Natural killer cell (primary cell): ENCODE results near the gene ATXN1. TPM values are rescaled to one million over a fixed set of nuclear protein-coding genes. Genes with fewer than 3 reads are reported as not detected.
A peak's percentile ranks its signal among the peaks of the same experiment; 100 is the strongest.

ENCODE experiments used
- ATAC-seq, 3 donors: fragments of 150-1000 bp in 2 of 3; fragments of 200-7000 bp in 1 of 3; cut with Tn5 transposase; 1 replicate in 1 of 3; 2 replicates in 2 of 3; pipeline ENCODE4 v1.10.0; 2021; ENCODE audit warnings: mild to moderate bottlenecking in 2 of 3, moderate library complexity in 2 of 3
- DNase-seq, 2 donors: peaks; one replicate each; pipeline versions ENCODE4 v3.0.0 to v3.0.0-alpha.2; 2013 to 2021; ENCODE audit warnings: mixed read lengths in 1 of 2
- H3K27ac ChIP-seq: one replicate; pipeline ENCODE4 v1.5.1; 2013; ENCODE audit warnings: mild to moderate bottlenecking, low read length
- H3K27me3 ChIP-seq: one replicate; pipeline ENCODE4 v1.6.1; 2013; ENCODE audit warnings: low read length; ENCODE audit not compliant: control insufficient read depth, insufficient read depth
- H3K36me3 ChIP-seq: one replicate; pipeline ENCODE4 v1.6.1; 2013; ENCODE audit warnings: low read length; ENCODE audit not compliant: control insufficient read depth, insufficient read depth
- H3K4me1 ChIP-seq: one replicate; pipeline ENCODE4 v1.6.1; 2013; ENCODE audit warnings: low read length; ENCODE audit not compliant: control insufficient read depth, insufficient read depth
- H3K4me3 ChIP-seq: one replicate; pipeline ENCODE4 v1.5.1; 2013; ENCODE audit warnings: low read length
- H3K9me3 ChIP-seq: one replicate; pipeline ENCODE4 v1.6.1; 2013; ENCODE audit warnings: low read length; ENCODE audit not compliant: control insufficient read depth, insufficient read depth
- H3K27ac Mint-ChIP-seq, 2 donors: one replicate each; pipeline ENCODE4 v1.8.0; 2022; ENCODE audit warnings: mild to moderate bottlenecking in 2 of 2, mixed read lengths in 2 of 2, moderate library complexity in 1 of 2
- H3K27me3 Mint-ChIP-seq, 2 donors: one replicate each; pipeline ENCODE4 v1.8.0; 2022; ENCODE audit warnings: low read depth in 2 of 2, mixed read lengths in 2 of 2
- H3K36me3 Mint-ChIP-seq: one replicate; pipeline ENCODE4 v1.8.0; 2022; ENCODE audit warnings: mixed read lengths
- H3K4me1 Mint-ChIP-seq, 2 donors: one replicate each; pipeline ENCODE4 v1.8.0; 2022; ENCODE audit warnings: mixed read lengths in 2 of 2
- H3K4me3 Mint-ChIP-seq: one replicate; pipeline ENCODE4 v1.8.0; 2022; ENCODE audit warnings: mild to moderate bottlenecking, moderate library complexity, mixed read lengths
- H3K9me3 Mint-ChIP-seq, 2 donors: one replicate each; pipeline ENCODE4 v1.8.0; 2022; ENCODE audit warnings: mixed read lengths in 2 of 2
- CTCF ChIP-seq: fragments of 200-600 bp; IDR thresholded peaks from one replicate; pipeline ENCODE4 v1.8.0; 2022; ENCODE audit warnings: antibody characterized with exemption
- WGBS: methylation state at CpG from one replicate; pipeline ENCODE4 v1.1.7; 2013; ENCODE audit warnings: missing lambda C conversion rate; ENCODE audit not compliant: insufficient coverage; 5-methylcytosine and 5-hydroxymethylcytosine counted together
- intact Hi-C: fragments of 100-400 bp; cut with micrococcal nuclease; formaldehyde crosslinking; loops from one replicate; pipeline ENCODE4 v1.14.2; 2022
- total RNA-seq, 4 donors: library from RNA; stranded (reverse); fragments of 120-200 nt in 1 of 4; gene quantifications; one replicate each; pipeline versions ENCODE4 v1.2.3 to v1.2.4, GENCODE V29; 2013 to 2022

ATXN1 gene
- total RNA-seq, 3 donors from 2014 or later (not counting 1 experiment from before 2014, with no cell fraction given): 90.4 to 120 (median 97.9) TPM

GRCh38 chr6:16793828-16794412 lies 32.7 kb upstream of the ATXN1 start:
- no peak overlapping the region for H3K27ac ChIP-seq
- no peaks in the 10 kb centered on the region for H3K4me1 ChIP-seq
- no peak overlapping the region for H3K4me3 ChIP-seq
- DNase-seq (no peak), ATAC-seq (no peak)
- no peaks in the 10 kb centered on the region for H3K36me3 ChIP-seq
- H3K9me3 ChIP-seq: no peaks in the 10 kb centered on the region
- Mint-ChIP-seq H3K9me3 (peaks cover 0 to 2% of the 10 kb centered on the region in 2 donors), H3K36me3 (no peaks in the 10 kb centered on the region), H3K4me1 (no peaks in the 10 kb centered on the region), H3K27me3 (peaks cover 0 to 8% of the 10 kb centered on the region in 2 donors), H3K27ac (no peak overlapping the region), H3K4me3 (no peak overlapping the region)
- no peak for TF ChIP-seq CTCF
- intact Hi-C loops: no loop called here
- WGBS: no CpG with 5 or more reads among the region's 3 CpGs
- no peaks in the 10 kb centered on the region for H3K27me3 ChIP-seq

- ATAC-seq (no peak), DNase-seq (no peak)
- Mint-ChIP-seq H3K4me3 (no peak overlapping the region), H3K27ac (no peak overlapping the region), H3K36me3 (no peaks in the 10 kb centered on the region), H3K27me3 (peaks cover 0 to 8% of the 10 kb centered on the region in 2 donors), H3K4me1 (peaks cover 17 to 19% of the 10 kb centered on the region in 2 donors), H3K9me3 (peaks cover 0 to 6% of the 10 kb centered on the region in 2 donors)
- intact Hi-C loops: no loop called here
- no peaks in the 10 kb centered on the region for H3K27me3 ChIP-seq
- H3K4me3 ChIP-seq: no peak overlapping the region
- no peak for TF ChIP-seq CTCF
- H3K27ac ChIP-seq: no peak overlapping the region
- H3K36me3 ChIP-seq: no peaks in the 10 kb centered on the region
- 90% methylated on average over 2 of the region's 2 CpGs for WGBS
- no peaks in the 10 kb centered on the region for H3K9me3 ChIP-seq
- no peaks in the 10 kb centered on the region for H3K4me1 ChIP-seq
These were observed 28.2 kb upstream of the ATXN1 start for GRCh38 chr6:16789329-16790038.

DNA sequence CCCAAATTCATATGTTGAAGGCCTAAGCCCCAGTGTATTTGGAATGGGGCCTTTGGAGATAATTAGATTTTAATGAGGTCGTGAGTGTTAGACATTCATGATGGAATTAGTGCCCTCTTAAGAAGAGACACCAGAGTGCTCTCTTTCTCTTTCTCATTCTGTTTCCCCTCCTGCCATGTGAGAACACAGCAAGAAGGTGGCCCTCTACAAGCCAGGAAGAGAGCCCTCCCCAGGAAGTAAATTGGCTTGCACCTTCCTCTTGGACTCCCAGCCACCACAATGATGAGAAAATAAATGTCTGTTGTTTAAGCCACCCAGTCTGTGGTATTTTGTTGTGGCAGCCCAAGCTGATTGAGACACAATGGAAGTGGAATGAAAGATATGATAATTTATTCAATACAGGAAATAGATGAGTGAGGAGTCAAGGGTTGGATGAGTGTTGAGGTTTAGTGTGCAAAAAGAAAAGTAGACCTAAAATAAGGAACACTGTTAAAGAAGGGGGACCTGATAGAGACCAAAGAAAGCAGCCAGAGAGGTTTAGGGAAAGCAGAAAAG lies 25.9 kb upstream of the ATXN1 start:
- no peaks in the 10 kb centered on the region for H3K27me3 ChIP-seq
- H3K27ac ChIP-seq: no peak overlapping the region
- H3K36me3 ChIP-seq: no peaks in the 10 kb centered on the region
- ATAC-seq (peak; percentile 12 to 72 (median 68)), DNase-seq (peak in 1 of 2 donors; percentile 10)
- peaks cover 17 to 19% of the 10 kb centered on the region in 2 donors for H3K4me1 Mint-ChIP-seq
- TF ChIP-seq CTCF: no peak
- no peaks in the 10 kb centered on the region for H3K36me3 Mint-ChIP-seq
- no peak overlapping the region for H3K4me3 Mint-ChIP-seq
- no peak overlapping the region for H3K4me3 ChIP-seq
- peaks cover 0 to 2% of the 10 kb centered on the region in 2 donors for H3K27me3 Mint-ChIP-seq
- intact Hi-C loops: no loop called here
- H3K4me1 ChIP-seq: no peaks in the 10 kb centered on the region
- H3K9me3 ChIP-seq: no peaks in the 10 kb centered on the region
- peaks cover 0 to 6% of the 10 kb centered on the region in 2 donors for H3K9me3 Mint-ChIP-seq
- WGBS: no CpG with 5 or more reads among the region's 1 CpG
- H3K27ac Mint-ChIP-seq: peak overlapping the region; percentile 4 to 12
